Epidermal melanocyte (primary cell): ENCODE data around the gene LRRC2.

Experiments
- DNase-seq: peaks from one replicate; pipeline ENCODE4 v3.0.0; 2011; ENCODE audit warnings: low spot score; ENCODE audit not compliant: insufficient read length

The LRRC2 gene

GRCh38 chr3:46482632-46483350, 83.3 kb downstream of the LRRC2 start:
- DNase-seq = peak; percentile 29

GRCh38 chr3:46481636-46482035, 84.5 kb downstream of the LRRC2 start:
- no peak for DNase-seq

GRCh38 chr3:46480491-46481195, 85.5 kb downstream of the LRRC2 start:
- DNase-seq = peak; percentile 1

- DNase-seq = no peak
These were observed 86.4 kb downstream of the LRRC2 start for GRCh38 chr3:46479696-46480095.

- no peak for DNase-seq
These were observed 87.1 kb downstream of the LRRC2 start for GRCh38 chr3:46479021-46479420.

- DNase-seq = no peak
These were observed 87.8 kb downstream of the LRRC2 start for GRCh38 chr3:46478341-46478740.

GRCh38 chr3:46477756-46478155, 88.3 kb downstream of the LRRC2 start:
- no peak for DNase-seq

- no peak for DNase-seq
These were observed 89.0 kb downstream of the LRRC2 start for GRCh38 chr3:46477145-46477544.

- DNase-seq = no peak
These were observed 93.4 kb downstream of the LRRC2 start for GRCh38 chr3:46472736-46473135.

GRCh38 chr3:46471371-46471914, 94.7 kb downstream of the LRRC2 start:
- DNase-seq = no peak

GRCh38 chr3:46470831-46471230, 95.3 kb downstream of the LRRC2 start:
- DNase-seq = no peak

GRCh38 chr3:46469680-46470357, 96.3 kb downstream of the LRRC2 start:
- no peak for DNase-seq

- DNase-seq = no peak
These were observed 97.1 kb downstream of the LRRC2 start for GRCh38 chr3:46468753-46469600.

- DNase-seq = no peak
These were observed 98.5 kb downstream of the LRRC2 start for GRCh38 chr3:46467562-46467961.

GRCh38 chr3:46466871-46467403, 99.2 kb downstream of the LRRC2 start:
- DNase-seq = no peak

- no peak for DNase-seq
These were observed 99.8 kb downstream of the LRRC2 start for GRCh38 chr3:46466273-46466672.
